H9 (cell line): ENCODE results near the gene EPB41. TPM values are rescaled to one million over a fixed set of nuclear protein-coding genes. Genes with fewer than 3 reads are reported as not detected.

Experiments
- DNase-seq: peaks from one replicate; pipeline ENCODE4 v3.0.0-alpha.2; 2017
- H2AFZ ChIP-seq: one replicate; pipeline ENCODE4 v1.6.1; 2013; ENCODE audit warnings: mild to moderate bottlenecking, low read length, control low read depth, moderate library complexity
- H2AK5ac ChIP-seq: 2 replicates; pipeline ENCODE4 v1.6.1; 2013; ENCODE audit warnings: low read length, control low read depth, mixed read lengths; ENCODE audit not compliant: insufficient read length
- H2BK120ac ChIP-seq: one replicate; pipeline ENCODE4 v1.6.1; 2013; ENCODE audit warnings: low read depth, mild to moderate bottlenecking, low read length, control low read depth, inconsistent platforms; ENCODE audit not compliant: poor library complexity, severe bottlenecking
- H2BK12ac ChIP-seq: 2 replicates; pipeline ENCODE4 v1.6.1; 2013; ENCODE audit warnings: low read length, control low read depth, mixed read lengths, low read depth; ENCODE audit not compliant: insufficient read length
- H2BK15ac ChIP-seq: 2 replicates; pipeline ENCODE4 v1.6.1; 2013; ENCODE audit warnings: low read depth, low read length, control low read depth
- H2BK20ac ChIP-seq: one replicate; pipeline ENCODE4 v1.6.1; 2013; ENCODE audit warnings: low read depth, mild to moderate bottlenecking, low read length, control low read depth, inconsistent platforms; ENCODE audit not compliant: poor library complexity, severe bottlenecking
- H2BK5ac ChIP-seq: 2 replicates; pipeline ENCODE4 v1.6.1; 2013; ENCODE audit warnings: low read length, control low read depth, mixed read lengths; ENCODE audit not compliant: insufficient read length
- H3K14ac ChIP-seq: 2 replicates; pipeline ENCODE4 v1.6.1; 2013; ENCODE audit warnings: low read length, control low read depth; ENCODE audit not compliant: insufficient read depth
- H3K18ac ChIP-seq: 2 replicates; pipeline ENCODE4 v1.6.1; 2013; ENCODE audit warnings: low read depth, mild to moderate bottlenecking, mixed read lengths, low read length, control low read depth; ENCODE audit not compliant: insufficient read length
- H3K23ac ChIP-seq: 2 replicates; pipeline ENCODE4 v1.6.1; 2013; ENCODE audit warnings: low read length, control low read depth, mixed read lengths, low read depth; ENCODE audit not compliant: insufficient read length
- H3K23me2 ChIP-seq: 2 replicates; pipeline ENCODE4 v1.6.1; 2013; ENCODE audit warnings: low read depth, mild to moderate bottlenecking, mixed read lengths, low read length, control low read depth; ENCODE audit not compliant: insufficient read length, poor library complexity, severe bottlenecking
- H3K27ac ChIP-seq: 2 replicates; pipeline ENCODE4 v1.5.1; 2013; ENCODE audit warnings: low read length, control low read depth, mixed read lengths, low read depth; ENCODE audit not compliant: insufficient read length
- H3K27me3 ChIP-seq: 2 replicates; pipeline ENCODE4 v1.6.1; 2013; ENCODE audit warnings: low read length, control low read depth, inconsistent platforms; ENCODE audit not compliant: insufficient read depth
- H3K4ac ChIP-seq: 2 replicates; pipeline ENCODE4 v1.6.1; 2013; ENCODE audit warnings: low read depth, mild to moderate bottlenecking, control low read depth, inconsistent platforms, low read length, moderate library complexity
- H3K4me1 ChIP-seq: 2 replicates; pipeline ENCODE4 v1.6.1; 2013; ENCODE audit warnings: low read length, control low read depth, inconsistent platforms; ENCODE audit not compliant: insufficient read depth
- H3K4me2 ChIP-seq: 2 replicates; pipeline ENCODE4 v1.6.1; 2013; ENCODE audit warnings: low read length, control low read depth, mixed read lengths; ENCODE audit not compliant: insufficient read length, insufficient read depth
- H3K56ac ChIP-seq: 2 replicates; pipeline ENCODE4 v1.6.1; 2013; ENCODE audit warnings: low read depth, mild to moderate bottlenecking, mixed read lengths, low read length, control low read depth; ENCODE audit not compliant: insufficient read length
- H3K79me1 ChIP-seq: 2 replicates; pipeline ENCODE4 v1.6.1; 2013; ENCODE audit warnings: low read depth, mild to moderate bottlenecking, moderate library complexity, low read length, control low read depth, inconsistent platforms; ENCODE audit not compliant: insufficient read depth, poor library complexity, severe bottlenecking
- H3K79me2 ChIP-seq: 2 replicates; pipeline ENCODE4 v1.6.1; 2013; ENCODE audit warnings: low read length, control low read depth, inconsistent platforms; ENCODE audit not compliant: insufficient read depth
- H3K9ac ChIP-seq: 2 replicates; pipeline ENCODE4 v1.6.1; 2013; ENCODE audit warnings: low read length, control low read depth, mixed read lengths; ENCODE audit not compliant: insufficient read length; ENCODE audit errors: extremely low read depth
- H3K9me3 ChIP-seq: one replicate; pipeline ENCODE4 v1.6.1; 2013; ENCODE audit warnings: low read depth, low read length, inconsistent platforms; ENCODE audit not compliant: control insufficient read depth
- H3T11ph ChIP-seq: one replicate; pipeline ENCODE4 v1.6.1; 2013; ENCODE audit warnings: mild to moderate bottlenecking, low read length, control low read depth, inconsistent platforms
- H4K20me1 ChIP-seq: one replicate; pipeline ENCODE4 v1.6.1; 2013; ENCODE audit not compliant: control insufficient read depth, insufficient read length, insufficient read depth
- H4K5ac ChIP-seq: 2 replicates; pipeline ENCODE4 v1.6.1; 2013; ENCODE audit warnings: low read depth, mild to moderate bottlenecking, mixed read lengths, low read length, control low read depth; ENCODE audit not compliant: insufficient read length
- H4K8ac ChIP-seq: replicated peaks from 2 replicates; pipeline ENCODE4 v1.6.1; 2013; ENCODE audit warnings: low read length, control low read depth, mixed read lengths, low read depth; ENCODE audit not compliant: insufficient read length
- H4K91ac ChIP-seq: 2 replicates; pipeline ENCODE4 v1.6.1; 2013; ENCODE audit warnings: low read depth, mild to moderate bottlenecking, moderate library complexity, mixed read lengths, low read length, control low read depth; ENCODE audit not compliant: insufficient read length
- H3K27ac Mint-ChIP-seq, 3 experiments: 2 replicates in 2 of 3; 3 replicates in 1 of 3; pipeline ENCODE4 v1.8.0; 2020 to 2021; ENCODE audit warnings: mixed read lengths in 3 of 3, mild to moderate bottlenecking in 1 of 3, moderate library complexity in 1 of 3
- H3K27me3 Mint-ChIP-seq: 2 replicates; pipeline ENCODE4 v1.8.0; 2021; ENCODE audit warnings: low read depth, mild to moderate bottlenecking, moderate library complexity, mixed read lengths
- H3K36me3 Mint-ChIP-seq, 3 experiments: 2 replicates in 2 of 3; 3 replicates in 1 of 3; pipeline ENCODE4 v1.8.0; 2020 to 2021; ENCODE audit warnings: low read depth in 3 of 3, mixed read lengths in 3 of 3; ENCODE audit not compliant: insufficient read depth in 1 of 3
- H3K4me1 Mint-ChIP-seq, 2 experiments: 2 replicates each; pipeline ENCODE4 v1.8.0; 2020; ENCODE audit warnings: mixed read lengths in 2 of 2
- H3K4me3 Mint-ChIP-seq, 2 experiments: 2 replicates in 1 of 2; 3 replicates in 1 of 2; pipeline ENCODE4 v1.8.0; 2020 to 2021; ENCODE audit warnings: mild to moderate bottlenecking in 2 of 2, mixed read lengths in 2 of 2, moderate library complexity in 1 of 2
- H3K9me3 Mint-ChIP-seq, 2 experiments: 2 replicates in 1 of 2; 3 replicates in 1 of 2; pipeline ENCODE4 v1.8.0; 2020; ENCODE audit warnings: mild to moderate bottlenecking in 2 of 2, mixed read lengths in 2 of 2, moderate library complexity in 1 of 2
- WGBS: extraction: QIAGEN DNeasy Blood & Tissue Kit; methylation state at CpG from one replicate; pipeline ENCODE4 v1.1.7; 2013; ENCODE audit warnings: missing lambda C conversion rate, low lambda C conversion rate, mixed read lengths; ENCODE audit not compliant: insufficient read length; ENCODE audit errors: extremely low coverage; 5-methylcytosine and 5-hydroxymethylcytosine counted together
- total RNA-seq: library from RNA; stranded (reverse); gene quantifications from 2 replicates; pipeline ENCODE4 v1.2.1, GENCODE V29; 2021
- TF ChIP-seq, protein P1 (sequence below): fragments of 200-600 bp; sonication (generic); conservative IDR thresholded peaks from 3 replicates; pipeline ENCODE4 v1.8.0; 2021; ENCODE audit warnings: antibody characterized with exemption, mild to moderate bottlenecking

Gene EPB41
- total RNA-seq, 1 experiment from 2014 or later: 75.4 TPM

DNA sequence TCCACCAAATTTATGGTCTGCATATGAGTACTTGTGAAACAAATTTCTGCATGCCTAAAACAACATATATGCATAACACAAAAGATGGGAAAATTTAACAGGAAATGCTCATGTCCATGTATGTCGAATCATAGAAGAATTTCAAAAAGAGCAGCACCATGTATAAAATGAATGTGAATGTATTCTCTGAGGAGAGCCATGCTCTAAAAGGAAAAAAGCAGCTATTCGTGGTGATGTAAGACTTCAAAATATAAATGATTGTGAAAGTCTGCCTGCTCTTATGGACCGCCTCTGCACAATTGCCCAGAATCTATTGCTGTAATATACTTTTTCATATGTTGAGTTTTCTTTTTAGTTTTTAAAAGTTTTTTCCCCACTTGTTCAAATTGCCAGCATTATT is 66.8 kb downstream of the EPB41 start:
- H3K27me3 Mint-ChIP-seq: no peaks in the 10 kb centered on the region
- H3K4me1 ChIP-seq: peaks cover 4% of the 10 kb centered on the region; the same call in 1 of the 2 replicates
- no peak overlapping the region for H3K14ac ChIP-seq
- no peak overlapping the region for H3K4ac ChIP-seq
- no peaks in the 10 kb centered on the region for H3K9me3 Mint-ChIP-seq
- peaks cover 19 to 20% of the 10 kb centered on the region in 2 experiments for H3K4me1 Mint-ChIP-seq
- no peak overlapping the region for H2AK5ac ChIP-seq
- H3K56ac ChIP-seq: no peak overlapping the region
- no peak overlapping the region for H3K9ac ChIP-seq
- no peak overlapping the region for H4K8ac ChIP-seq
- H3T11ph ChIP-seq: no peak overlapping the region
- no peak overlapping the region for H2BK15ac ChIP-seq
- H3K4me3 Mint-ChIP-seq: no peak overlapping the region
- H3K4me2 ChIP-seq: no peak overlapping the region
- H2AFZ ChIP-seq: no peak overlapping the region
- H3K79me2 ChIP-seq: no peaks in the 10 kb centered on the region
- no peak overlapping the region for H2BK120ac ChIP-seq
- peaks cover 4% of the 10 kb centered on the region for H3K79me1 ChIP-seq
- no peak overlapping the region for H2BK20ac ChIP-seq
- no peak overlapping the region for H3K27ac ChIP-seq
- no peaks in the 10 kb centered on the region for H3K23me2 ChIP-seq
- TF ChIP-seq, protein P1, sequence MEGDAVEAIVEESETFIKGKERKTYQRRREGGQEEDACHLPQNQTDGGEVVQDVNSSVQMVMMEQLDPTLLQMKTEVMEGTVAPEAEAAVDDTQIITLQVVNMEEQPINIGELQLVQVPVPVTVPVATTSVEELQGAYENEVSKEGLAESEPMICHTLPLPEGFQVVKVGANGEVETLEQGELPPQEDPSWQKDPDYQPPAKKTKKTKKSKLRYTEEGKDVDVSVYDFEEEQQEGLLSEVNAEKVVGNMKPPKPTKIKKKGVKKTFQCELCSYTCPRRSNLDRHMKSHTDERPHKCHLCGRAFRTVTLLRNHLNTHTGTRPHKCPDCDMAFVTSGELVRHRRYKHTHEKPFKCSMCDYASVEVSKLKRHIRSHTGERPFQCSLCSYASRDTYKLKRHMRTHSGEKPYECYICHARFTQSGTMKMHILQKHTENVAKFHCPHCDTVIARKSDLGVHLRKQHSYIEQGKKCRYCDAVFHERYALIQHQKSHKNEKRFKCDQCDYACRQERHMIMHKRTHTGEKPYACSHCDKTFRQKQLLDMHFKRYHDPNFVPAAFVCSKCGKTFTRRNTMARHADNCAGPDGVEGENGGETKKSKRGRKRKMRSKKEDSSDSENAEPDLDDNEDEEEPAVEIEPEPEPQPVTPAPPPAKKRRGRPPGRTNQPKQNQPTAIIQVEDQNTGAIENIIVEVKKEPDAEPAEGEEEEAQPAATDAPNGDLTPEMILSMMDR: no peak
- WGBS: no CpG with 5 or more reads among the region's 3 CpGs
- no peaks in the 10 kb centered on the region for H3K27me3 ChIP-seq
- H3K27ac Mint-ChIP-seq: no peak overlapping the region
- H3K18ac ChIP-seq: no peak overlapping the region
- H4K5ac ChIP-seq: no peak overlapping the region
- no peak overlapping the region for H2BK5ac ChIP-seq
- H3K9me3 ChIP-seq: no peaks in the 10 kb centered on the region
- H2BK12ac ChIP-seq: no peak overlapping the region
- no peaks in the 10 kb centered on the region for H4K20me1 ChIP-seq
- H3K23ac ChIP-seq: no peak overlapping the region
- no peaks in the 10 kb centered on the region for H3K36me3 Mint-ChIP-seq
- DNase-seq: no peak
- no peak overlapping the region for H4K91ac ChIP-seq
